NT2/D1 (cell line): ENCODE data around the gene TSPYL2.

Source experiments
- SUZ12 ChIP-seq: IDR thresholded peaks from 2 replicates; pipeline ENCODE4 v1.6.1; 2011; ENCODE audit not compliant: insufficient read length, insufficient read depth; ENCODE audit errors: extremely low read depth
- YY1 ChIP-seq: IDR thresholded peaks from 2 replicates; pipeline ENCODE4 v1.6.1; 2011; ENCODE audit not compliant: insufficient read length, insufficient read depth
- ZNF274 ChIP-seq: IDR thresholded peaks from 2 replicates; pipeline ENCODE4 v1.6.1; 2011; ENCODE audit warnings: mild to moderate bottlenecking, low read depth, low read length

- TF ChIP-seq ZNF274: no peak
- no peak for TF ChIP-seq YY1
- no peak for TF ChIP-seq SUZ12
Measured at GRCh38 chrX:53077207-53078197, 4.7 kb upstream of the TSPYL2 start.
